Middle frontal gyrus (tissue), 1 donor: ENCODE data around the gene CA10.

Experiments used
- DNase-seq: peaks from one replicate; pipeline ENCODE4 v3.0.0-alpha.2; 2015; ENCODE audit warnings: low spot score; ENCODE audit errors: extremely low spot score

Gene CA10

GRCh38 chr17:51733166-51733565 is 425.3 kb downstream of the CA10 start:
- no peak for DNase-seq

GRCh38 chr17:51731941-51732722 is 426.4 kb downstream of the CA10 start:
- DNase-seq: no peak

GRCh38 chr17:51730303-51731050 is 428.0 kb downstream of the CA10 start:
- DNase-seq: no peak

GRCh38 chr17:51725185-51725584 is 433.3 kb downstream of the CA10 start:
- DNase-seq: no peak

GRCh38 chr17:51724043-51724580 is 434.4 kb downstream of the CA10 start:
- no peak for DNase-seq

GRCh38 chr17:51722994-51723393 is 435.5 kb downstream of the CA10 start:
- DNase-seq: no peak

- no peak for DNase-seq
Measured at GRCh38 chr17:51721730-51722129, 436.8 kb downstream of the CA10 start.

- no peak for DNase-seq
Measured at GRCh38 chr17:51720439-51720838, 438.1 kb downstream of the CA10 start.

GRCh38 chr17:51718983-51719382 is 439.5 kb downstream of the CA10 start:
- no peak for DNase-seq

GRCh38 chr17:51711581-51711980 is 446.9 kb downstream of the CA10 start:
- DNase-seq: no peak

- no peak for DNase-seq
Measured at GRCh38 chr17:51710634-51710979, 447.9 kb downstream of the CA10 start.

GRCh38 chr17:51709694-51710633 is 448.6 kb downstream of the CA10 start:
- no peak for DNase-seq

- DNase-seq: no peak
Measured at GRCh38 chr17:51707216-51707615, 451.3 kb downstream of the CA10 start.

GRCh38 chr17:51706093-51706492 is 452.4 kb downstream of the CA10 start:
- no peak for DNase-seq

GRCh38 chr17:51703361-51704341 is 454.9 kb downstream of the CA10 start:
- no peak for DNase-seq

GRCh38 chr17:51702963-51703360 is 455.6 kb downstream of the CA10 start:
- DNase-seq: no peak

- DNase-seq: no peak
Measured at GRCh38 chr17:51701501-51701900, 457.0 kb downstream of the CA10 start.

- no peak for DNase-seq
Measured at GRCh38 chr17:51700011-51700760, 458.3 kb downstream of the CA10 start.

- DNase-seq: no peak
Measured at GRCh38 chr17:51699303-51699702, 459.2 kb downstream of the CA10 start.

GRCh38 chr17:51692917-51693316 is 465.6 kb downstream of the CA10 start:
- no peak for DNase-seq
